ENCODE data around the gene RFTN1.

Gene RFTN1

DNA sequence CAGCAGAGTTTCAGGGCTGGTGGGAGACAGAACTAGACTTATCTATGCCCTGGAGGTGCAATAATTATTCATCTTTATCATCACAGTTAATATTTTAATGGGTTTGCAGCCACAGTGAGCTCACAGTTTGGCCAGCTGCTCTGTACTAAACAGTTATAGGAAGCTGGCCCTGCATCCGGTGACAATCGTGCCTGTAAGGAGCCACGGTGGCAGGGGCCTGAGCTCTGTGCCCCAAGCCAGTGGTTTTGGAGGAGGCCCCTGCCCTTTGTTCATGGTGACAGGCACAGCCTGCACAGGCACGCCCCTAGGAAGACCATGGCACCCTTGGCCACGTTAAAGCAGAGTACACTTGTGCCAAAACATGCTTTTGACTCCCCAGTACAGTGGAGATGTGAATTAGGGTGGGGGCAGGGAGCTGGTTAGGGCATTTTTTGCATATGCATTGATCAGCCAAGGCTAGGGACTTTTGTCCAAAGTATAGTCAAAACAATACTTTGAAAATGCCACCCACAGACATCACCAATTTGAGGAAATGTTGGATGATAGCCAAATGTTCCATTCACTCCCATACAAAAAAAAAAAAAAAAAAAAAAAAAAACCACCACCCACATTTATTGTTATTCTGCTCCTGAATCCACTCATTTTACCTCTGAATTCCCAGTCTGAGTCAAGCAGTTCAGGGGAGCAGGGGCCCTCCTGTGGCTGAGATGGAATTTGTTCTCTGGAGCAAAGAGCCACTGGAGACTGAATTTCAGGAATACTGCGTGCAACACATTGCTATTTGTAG lies 3.4 kb upstream of the RFTN1 start:
- Histone ChIP-seq H3K4me1 (ENCODE audit: control insufficient read depth, low read length) (peaks cover 80% of the 10 kb centered on the region), H3K9me2 (replicated peaks; ENCODE audit: control insufficient read depth, low read length) (no peaks in the 10 kb centered on the region), H3K4me3 (ENCODE audit: low read length) (peak overlapping the region; percentile 95), H3K27me3 (ENCODE audit: control insufficient read depth, low read length) (no peaks in the 10 kb centered on the region), H3K27ac (ENCODE audit: low read depth, low read length) (peak overlapping the region; percentile 95), H3K79me2 (ENCODE audit: control insufficient read depth, low read length) (peaks cover 51% of the 10 kb centered on the region), H4K20me1 (ENCODE audit: control insufficient read depth, insufficient read depth, low read depth, low read length) (no peaks in the 10 kb centered on the region), H3F3A (ENCODE audit: control insufficient read depth, insufficient read depth) (peaks cover 46% of the 10 kb centered on the region), H3K4me2 (ENCODE audit: low read length) (peak overlapping the region; percentile 82), H3K9me3 (ENCODE audit: control insufficient read depth, insufficient read depth, low read length) (peaks cover 10% of the 10 kb centered on the region; the same call in 1 of the 2 replicates), H3K36me3 (ENCODE audit: control insufficient read depth, low read length) (peaks cover 28% of the 10 kb centered on the region)
- TF ChIP-seq, protein P1, sequence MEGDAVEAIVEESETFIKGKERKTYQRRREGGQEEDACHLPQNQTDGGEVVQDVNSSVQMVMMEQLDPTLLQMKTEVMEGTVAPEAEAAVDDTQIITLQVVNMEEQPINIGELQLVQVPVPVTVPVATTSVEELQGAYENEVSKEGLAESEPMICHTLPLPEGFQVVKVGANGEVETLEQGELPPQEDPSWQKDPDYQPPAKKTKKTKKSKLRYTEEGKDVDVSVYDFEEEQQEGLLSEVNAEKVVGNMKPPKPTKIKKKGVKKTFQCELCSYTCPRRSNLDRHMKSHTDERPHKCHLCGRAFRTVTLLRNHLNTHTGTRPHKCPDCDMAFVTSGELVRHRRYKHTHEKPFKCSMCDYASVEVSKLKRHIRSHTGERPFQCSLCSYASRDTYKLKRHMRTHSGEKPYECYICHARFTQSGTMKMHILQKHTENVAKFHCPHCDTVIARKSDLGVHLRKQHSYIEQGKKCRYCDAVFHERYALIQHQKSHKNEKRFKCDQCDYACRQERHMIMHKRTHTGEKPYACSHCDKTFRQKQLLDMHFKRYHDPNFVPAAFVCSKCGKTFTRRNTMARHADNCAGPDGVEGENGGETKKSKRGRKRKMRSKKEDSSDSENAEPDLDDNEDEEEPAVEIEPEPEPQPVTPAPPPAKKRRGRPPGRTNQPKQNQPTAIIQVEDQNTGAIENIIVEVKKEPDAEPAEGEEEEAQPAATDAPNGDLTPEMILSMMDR (IDR thresholded peaks at IDR 0.05; ENCODE audit: low read depth, low read length, poor library complexity, severe bottlenecking), result no peak
- no peak for TF ChIP-seq EZH2phosphoT487 (IDR thresholded peaks at IDR 0.05; ENCODE audit: borderline replicate concordance, low read length)

DNA sequence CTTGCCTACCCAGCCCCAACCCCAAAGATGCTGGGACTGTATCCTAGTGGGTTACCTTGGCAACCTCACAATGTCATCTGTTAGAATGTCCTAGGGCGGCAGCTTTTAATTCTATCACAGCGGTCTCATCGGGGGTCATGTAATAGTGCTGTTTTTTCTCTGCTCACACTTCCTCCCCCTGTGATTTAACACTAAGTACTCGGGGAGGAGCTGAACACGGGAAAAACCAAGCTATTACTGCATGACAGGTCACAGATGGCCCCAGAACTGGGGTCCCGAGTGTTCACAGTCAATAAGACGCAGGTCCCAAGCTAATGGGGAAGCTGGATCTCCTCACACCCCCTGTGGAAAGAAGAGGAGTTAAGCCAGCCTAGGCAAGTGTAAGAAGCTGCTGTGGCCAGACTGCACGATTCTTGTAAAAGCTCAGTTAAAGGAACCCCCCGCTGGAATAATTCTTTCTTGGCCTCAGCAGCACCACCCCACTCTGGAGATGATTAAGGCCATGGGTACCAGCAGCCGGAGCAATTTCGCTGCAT lies 2.5 kb upstream of the RFTN1 start:
- Histone ChIP-seq H3K4me3 (ENCODE audit: low read length) (peak overlapping the region; percentile 95), H3K27me3 (ENCODE audit: control insufficient read depth, low read length) (no peaks in the 10 kb centered on the region), H3K79me2 (ENCODE audit: control insufficient read depth, low read length) (peaks cover 60% of the 10 kb centered on the region), H4K20me1 (ENCODE audit: control insufficient read depth, insufficient read depth, low read depth, low read length) (no peaks in the 10 kb centered on the region), H3K27ac (ENCODE audit: low read depth, low read length) (peak overlapping the region; percentile 95), H3K4me2 (ENCODE audit: low read length) (peak overlapping the region; percentile 82), H3K36me3 (ENCODE audit: control insufficient read depth, low read length) (peaks cover 36% of the 10 kb centered on the region), H3F3A (ENCODE audit: control insufficient read depth, insufficient read depth) (peaks cover 45% of the 10 kb centered on the region), H3K9me3 (ENCODE audit: control insufficient read depth, insufficient read depth, low read length) (peaks cover 10% of the 10 kb centered on the region; the same call in 1 of the 2 replicates), H3K9me2 (replicated peaks; ENCODE audit: control insufficient read depth, low read length) (no peaks in the 10 kb centered on the region), H3K4me1 (ENCODE audit: control insufficient read depth, low read length) (peaks cover 77% of the 10 kb centered on the region)
- TF ChIP-seq, protein P1 (IDR thresholded peaks at IDR 0.05; ENCODE audit: low read depth, low read length, poor library complexity, severe bottlenecking), result no peak
- TF ChIP-seq EZH2phosphoT487 (IDR thresholded peaks at IDR 0.05; ENCODE audit: borderline replicate concordance, low read length), result no peak

GRCh38 chr3:16514755-16515353 lies 1.4 kb upstream of the RFTN1 start:
- no peaks in the 10 kb centered on the region for H4K20me1 ChIP-seq (ENCODE audit: control insufficient read depth, insufficient read depth, low read depth, low read length)
- H3K9me2 ChIP-seq (replicated peaks; ENCODE audit: control insufficient read depth, low read length), result no peaks in the 10 kb centered on the region
- peak overlapping the region; percentile 95 for H3K4me3 ChIP-seq (ENCODE audit: low read length)
- peaks cover 10% of the 10 kb centered on the region; the same call in 1 of the 2 replicates for H3K9me3 ChIP-seq (ENCODE audit: control insufficient read depth, insufficient read depth, low read length)
- no peaks in the 10 kb centered on the region for H3K27me3 ChIP-seq (ENCODE audit: control insufficient read depth, low read length)
- peak overlapping the region; percentile 95 for H3K27ac ChIP-seq (ENCODE audit: low read depth, low read length)
- peaks cover 74% of the 10 kb centered on the region for H3K4me1 ChIP-seq (ENCODE audit: control insufficient read depth, low read length)
- peaks cover 47% of the 10 kb centered on the region for H3K36me3 ChIP-seq (ENCODE audit: control insufficient read depth, low read length)
- H3F3A ChIP-seq (ENCODE audit: control insufficient read depth, insufficient read depth), result peaks cover 49% of the 10 kb centered on the region
- H3K4me2 ChIP-seq (ENCODE audit: low read length), result peak overlapping the region; percentile 82
- peaks cover 71% of the 10 kb centered on the region for H3K79me2 ChIP-seq (ENCODE audit: control insufficient read depth, low read length)
- no peak for TF ChIP-seq EZH2phosphoT487 (IDR thresholded peaks at IDR 0.05; ENCODE audit: borderline replicate concordance, low read length)
- TF ChIP-seq, protein P1 (IDR thresholded peaks at IDR 0.05; ENCODE audit: low read depth, low read length, poor library complexity, severe bottlenecking), result no peak

Data from DOHH2 (cell line).